Stimulated activated CD8-positive, alpha-beta memory T cell treated with anti-CD3 and anti-CD28 coated beads, Interleukin-15, amount 100 ng/mL, for 1 hour (primary cell): ENCODE measurements around the gene RASL12.

ENCODE experiments used
- DNase-seq: peaks from one replicate; pipeline ENCODE4 v3.0.0-alpha.2; 2020; ENCODE audit warnings: low read depth

RASL12 gene

GRCh38 chr15:65092911-65093792, 25.4 kb upstream of the RASL12 start:
- no peak for DNase-seq

- DNase-seq: no peak
Observed at GRCh38 chr15:65091946-65092770, 24.4 kb upstream of the RASL12 start.

GRCh38 chr15:65089206-65089824, 21.5 kb upstream of the RASL12 start:
- no peak for DNase-seq

GRCh38 chr15:65088643-65089021, 20.8 kb upstream of the RASL12 start:
- DNase-seq: no peak

GRCh38 chr15:65087873-65088642, 20.3 kb upstream of the RASL12 start:
- DNase-seq: no peak

GRCh38 chr15:65087411-65087810, 19.6 kb upstream of the RASL12 start:
- no peak for DNase-seq

GRCh38 chr15:65086680-65087111, 18.9 kb upstream of the RASL12 start:
- DNase-seq: no peak

GRCh38 chr15:65085990-65086679, 18.3 kb upstream of the RASL12 start:
- no peak for DNase-seq

GRCh38 chr15:65085207-65085753, 17.5 kb upstream of the RASL12 start:
- no peak for DNase-seq

GRCh38 chr15:65084500-65085206, 16.9 kb upstream of the RASL12 start:
- DNase-seq: no peak

GRCh38 chr15:65083262-65083701, 15.5 kb upstream of the RASL12 start:
- DNase-seq: no peak

- DNase-seq: no peak
Observed at GRCh38 chr15:65082303-65082953, 14.6 kb upstream of the RASL12 start.

GRCh38 chr15:65081758-65082157, 14.0 kb upstream of the RASL12 start:
- DNase-seq: no peak

- DNase-seq: no peak
Observed at GRCh38 chr15:65081270-65081669, 13.5 kb upstream of the RASL12 start.

GRCh38 chr15:65079580-65079979, 11.8 kb upstream of the RASL12 start:
- no peak for DNase-seq

GRCh38 chr15:65077981-65078352, 10.2 kb upstream of the RASL12 start:
- no peak for DNase-seq

- DNase-seq: no peak
Observed at GRCh38 chr15:65077291-65077980, 9.6 kb upstream of the RASL12 start.

- no peak for DNase-seq
Observed at GRCh38 chr15:65076486-65077290, 8.9 kb upstream of the RASL12 start, which contains the start of gene KBTBD13. TSS of gene KBTBD13 (plus strand) at chr15:65076746. CDS start at chr15:65076816, 70 bp downstream.
